SK-MEL-5 (cell line): ENCODE data around the gene DENND5A. TPM values are rescaled to one million over a fixed set of nuclear protein-coding genes. Genes with fewer than 3 reads are reported as not detected.
"Not testable (repeated sequence)": the region's sequence is repeated elsewhere in the genome, so short reads cannot be mapped to it uniquely, and the experiment has no call there.

Source experiments
- DNase-seq: peaks from one replicate; pipeline ENCODE4 v3.0.0-alpha.2; 2016; ENCODE audit warnings: low read depth, low spot score
- in situ Hi-C: cut with HindIII; loops from 2 replicates; pipeline ENCODE4 v1.10.0; 2016; ENCODE audit warnings: low sequenced_read_pairs, high pct_unique_total_duplicates, low pct_unique_long_range_greater_than_20kb
- total RNA-seq: library from RNA; depleted of rRNA; stranded (reverse); fragments of >200 nt; shearing (Covaris generic); gene quantifications from 2 replicates; pipeline ENCODE4 v1.2.3, GENCODE V29; 2014

DENND5A gene
- total RNA-seq, 1 experiment from 2014 or later, result 63.9 TPM

GRCh38 chr11:9136741-9137140 lies 128.4 kb downstream of the DENND5A start:
- DNase-seq, result no peak
- in situ Hi-C loops, result no loop called here

- no peak for DNase-seq
- in situ Hi-C loops, result no loop called here
Observed at GRCh38 chr11:9133956-9134355, 131.2 kb downstream of the DENND5A start.

- in situ Hi-C loops, result no loop called here
- DNase-seq, result no peak
Observed at GRCh38 chr11:9132203-9132878, 132.8 kb downstream of the DENND5A start.

- DNase-seq, result no peak
- in situ Hi-C loops, result no loop called here
Observed at GRCh38 chr11:9130297-9130696, 134.9 kb downstream of the DENND5A start.

GRCh38 chr11:9126636-9127035 lies 138.5 kb downstream of the DENND5A start:
- in situ Hi-C loops, result no loop called here
- no peak for DNase-seq

GRCh38 chr11:9125185-9125886 lies 139.8 kb downstream of the DENND5A start:
- in situ Hi-C loops, result no loop called here
- no peak for DNase-seq

GRCh38 chr11:9123595-9124304 lies 141.4 kb downstream of the DENND5A start:
- in situ Hi-C loops, result no loop called here
- DNase-seq, result no peak

GRCh38 chr11:9121469-9121796 lies 143.7 kb downstream of the DENND5A start:
- in situ Hi-C loops, result no loop called here
- no peak for DNase-seq

- in situ Hi-C loops, result no loop called here
- peak; percentile 64 for DNase-seq
Observed at GRCh38 chr11:9120664-9121468, 144.3 kb downstream of the DENND5A start.

GRCh38 chr11:9118277-9118676 lies 146.9 kb downstream of the DENND5A start:
- in situ Hi-C loops, result no loop called here
- DNase-seq, result no peak

GRCh38 chr11:9112075-9112474 lies 153.1 kb downstream of the DENND5A start:
- in situ Hi-C loops, result no loop called here

GRCh38 chr11:9109858-9110731 lies 155.1 kb downstream of the DENND5A start:
- in situ Hi-C loops, result no loop called here
- no peak for DNase-seq

More at GRCh38 chr11:9112075-9112474, 153.1 kb downstream of the DENND5A start:
- no peak for DNase-seq

- in situ Hi-C loops, result no loop called here
- DNase-seq, result no peak
Observed at GRCh38 chr11:9104580-9104979, 160.6 kb downstream of the DENND5A start.

- in situ Hi-C loops, result no loop called here
- no peak for DNase-seq
Observed at GRCh38 chr11:9103542-9104276, 161.4 kb downstream of the DENND5A start.

GRCh38 chr11:9099617-9100016 lies 165.5 kb downstream of the DENND5A start:
- no peak for DNase-seq
- in situ Hi-C loops, result no loop called here

- DNase-seq, in situ Hi-C loops: not testable (repeated sequence)
Observed at GRCh38 chr11:9098455-9098854, 166.7 kb downstream of the DENND5A start.
